Dendritic cell treated with granulocyte-macrophage colony-stimulating factor and Interleukin-4, amounts not matched to agents 40 ng/mL and 50 ng/mL, for 4 days (primary cell): ENCODE measurements around the gene CGB8.
A peak's percentile ranks its signal among the peaks of the same experiment; 100 is the strongest.
"Not testable (repeated sequence)": the region's sequence is repeated elsewhere in the genome, so short reads cannot be mapped to it uniquely, and the experiment has no call there.

Experiments
- H3K27ac Mint-ChIP-seq: one replicate; pipeline ENCODE4 v1.8.0; 2022; ENCODE audit warnings: mild to moderate bottlenecking, mixed read lengths
- H3K27me3 Mint-ChIP-seq: one replicate; pipeline ENCODE4 v1.8.0; 2022; ENCODE audit warnings: mild to moderate bottlenecking, mixed read lengths
- H3K36me3 Mint-ChIP-seq: one replicate; pipeline ENCODE4 v1.8.0; 2022; ENCODE audit warnings: low read depth, mixed read lengths
- H3K4me1 Mint-ChIP-seq: one replicate; pipeline ENCODE4 v1.8.0; 2022; ENCODE audit warnings: low read depth, mixed read lengths
- H3K4me3 Mint-ChIP-seq: one replicate; pipeline ENCODE4 v1.8.0; 2022; ENCODE audit warnings: mild to moderate bottlenecking, moderate library complexity, mixed read lengths
- H3K9me3 Mint-ChIP-seq: one replicate; pipeline ENCODE4 v1.8.0; 2022; ENCODE audit warnings: mixed read lengths
- intact Hi-C: fragments of 100-400 bp; cut with micrococcal nuclease; formaldehyde crosslinking; loops from one replicate; pipeline ENCODE4 v1.15.0; 2022

Gene CGB8

DNA sequence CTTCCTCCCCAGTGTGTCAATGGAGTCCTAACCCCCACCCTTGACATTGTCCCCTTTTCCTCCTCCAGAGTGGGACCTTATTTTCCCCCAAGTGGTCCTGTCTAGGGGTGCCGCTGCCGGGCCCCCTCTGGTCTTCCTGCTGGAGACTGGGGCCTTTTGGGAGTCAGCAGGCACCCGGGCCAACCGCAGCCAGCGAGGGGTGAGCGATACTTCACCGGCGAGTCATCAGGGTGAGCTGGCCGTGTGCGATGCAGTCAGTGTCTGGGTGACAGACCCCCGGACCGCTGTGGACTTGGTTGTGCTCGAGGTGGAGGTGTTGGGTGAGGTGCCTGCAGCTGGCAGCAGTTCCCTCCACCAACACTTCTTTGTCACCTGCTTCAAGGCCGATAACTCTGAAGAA is 19.2 kb downstream of the CGB8 start:
- intact Hi-C loops, H3K4me3 Mint-ChIP-seq, H3K4me1 Mint-ChIP-seq: not testable (repeated sequence)

DNA sequence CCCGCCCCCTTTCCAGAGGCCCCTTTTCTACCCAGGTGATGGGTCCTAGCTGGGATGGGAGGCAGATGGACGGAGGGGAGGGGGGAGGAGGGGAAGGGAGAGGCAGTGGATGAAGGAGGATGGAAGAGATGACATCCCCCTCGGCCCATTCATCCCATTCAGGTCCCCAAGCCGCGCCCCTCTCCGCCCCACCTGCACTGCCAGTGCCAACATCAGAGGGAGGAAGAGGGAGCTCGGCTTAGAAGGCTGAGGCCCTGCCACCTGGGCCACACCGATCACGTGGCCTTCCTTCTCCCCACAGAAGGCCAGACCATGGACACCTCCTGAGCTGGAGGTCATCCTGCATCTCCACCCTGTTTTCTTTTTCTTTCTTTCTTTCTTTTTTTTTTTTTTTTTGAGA is 20.2 kb downstream of the CGB8 start:
- H3K4me3 Mint-ChIP-seq, H3K36me3 Mint-ChIP-seq, H3K9me3 Mint-ChIP-seq, H3K27ac Mint-ChIP-seq, H3K4me1 Mint-ChIP-seq, intact Hi-C loops: not testable (repeated sequence)
- H3K27me3 Mint-ChIP-seq, result peaks cover 27% of the 10 kb centered on the region

More for the DNA sequence above, 19.2 kb downstream of the CGB8 start:
- H3K27ac Mint-ChIP-seq, H3K9me3 Mint-ChIP-seq, H3K36me3 Mint-ChIP-seq: not testable (repeated sequence)
- H3K27me3 Mint-ChIP-seq, result peaks cover 27% of the 10 kb centered on the region

- H3K9me3 Mint-ChIP-seq, H3K36me3 Mint-ChIP-seq, H3K4me1 Mint-ChIP-seq, H3K4me3 Mint-ChIP-seq, intact Hi-C loops, H3K27ac Mint-ChIP-seq: not testable (repeated sequence)
- H3K27me3 Mint-ChIP-seq, result peaks cover 24% of the 10 kb centered on the region
Measured at GRCh38 chr19:49025599-49025998, 23.3 kb downstream of the CGB8 start.

GRCh38 chr19:49025088-49025487 is 23.8 kb downstream of the CGB8 start:
- H3K4me1 Mint-ChIP-seq, intact Hi-C loops, H3K4me3 Mint-ChIP-seq, H3K36me3 Mint-ChIP-seq, H3K27ac Mint-ChIP-seq, H3K9me3 Mint-ChIP-seq: not testable (repeated sequence)
- peaks cover 25% of the 10 kb centered on the region for H3K27me3 Mint-ChIP-seq

DNA sequence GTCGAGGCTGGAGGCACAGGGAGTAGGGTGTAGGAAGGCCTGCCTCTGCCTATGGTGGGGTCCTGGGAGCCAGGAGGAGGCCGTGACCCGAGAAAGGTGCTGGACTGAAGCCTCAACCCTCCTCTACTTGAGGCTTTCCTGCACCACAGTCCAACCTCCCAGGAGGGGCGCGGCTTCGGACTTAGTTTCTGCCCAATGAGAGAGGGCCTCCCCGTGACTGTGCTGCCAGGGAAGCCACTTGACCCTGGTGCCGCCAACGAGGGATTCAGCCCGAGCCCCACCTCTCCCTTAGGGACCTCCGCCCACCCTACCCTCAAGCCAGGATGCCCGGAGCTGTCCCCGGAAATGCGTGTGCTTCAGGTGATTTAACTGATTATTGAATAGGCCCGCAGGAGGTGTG is 24.7 kb downstream of the CGB8 start, which contains the start of gene CGB3:
CGB3 (minus strand) TSS at position 101 of the 400 bp plus-strand sequence. CDS start 362 bp downstream, outside the sequence.
- intact Hi-C loops, H3K36me3 Mint-ChIP-seq, H3K9me3 Mint-ChIP-seq, H3K4me3 Mint-ChIP-seq, H3K27ac Mint-ChIP-seq: not testable (repeated sequence)
- Mint-ChIP-seq H3K4me1 (peaks cover 10% of the 10 kb centered on the region), H3K27me3 (peaks cover 28% of the 10 kb centered on the region)

DNA sequence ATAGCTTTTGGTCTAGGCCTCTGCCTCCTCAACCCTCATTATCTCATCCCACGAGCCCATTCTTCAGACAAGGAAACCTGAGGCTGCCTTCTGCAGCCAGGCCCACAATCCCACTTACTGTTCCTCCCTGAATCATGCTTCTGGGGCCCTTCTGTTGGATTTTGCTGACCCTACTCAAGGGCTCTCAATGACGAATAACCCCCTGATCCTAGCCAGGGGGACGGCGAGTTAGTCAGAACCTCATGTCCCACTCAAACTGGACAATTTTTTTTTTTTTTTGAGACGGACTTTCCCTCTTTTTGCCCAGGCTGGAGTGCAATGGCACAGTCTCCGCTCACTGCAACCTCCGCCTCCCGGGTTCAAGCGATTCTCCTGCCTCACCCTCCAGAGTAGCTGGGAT is 26.8 kb downstream of the CGB8 start:
- peaks cover 19% of the 10 kb centered on the region for H3K4me1 Mint-ChIP-seq
- no peak overlapping the region for H3K27ac Mint-ChIP-seq

DNA sequence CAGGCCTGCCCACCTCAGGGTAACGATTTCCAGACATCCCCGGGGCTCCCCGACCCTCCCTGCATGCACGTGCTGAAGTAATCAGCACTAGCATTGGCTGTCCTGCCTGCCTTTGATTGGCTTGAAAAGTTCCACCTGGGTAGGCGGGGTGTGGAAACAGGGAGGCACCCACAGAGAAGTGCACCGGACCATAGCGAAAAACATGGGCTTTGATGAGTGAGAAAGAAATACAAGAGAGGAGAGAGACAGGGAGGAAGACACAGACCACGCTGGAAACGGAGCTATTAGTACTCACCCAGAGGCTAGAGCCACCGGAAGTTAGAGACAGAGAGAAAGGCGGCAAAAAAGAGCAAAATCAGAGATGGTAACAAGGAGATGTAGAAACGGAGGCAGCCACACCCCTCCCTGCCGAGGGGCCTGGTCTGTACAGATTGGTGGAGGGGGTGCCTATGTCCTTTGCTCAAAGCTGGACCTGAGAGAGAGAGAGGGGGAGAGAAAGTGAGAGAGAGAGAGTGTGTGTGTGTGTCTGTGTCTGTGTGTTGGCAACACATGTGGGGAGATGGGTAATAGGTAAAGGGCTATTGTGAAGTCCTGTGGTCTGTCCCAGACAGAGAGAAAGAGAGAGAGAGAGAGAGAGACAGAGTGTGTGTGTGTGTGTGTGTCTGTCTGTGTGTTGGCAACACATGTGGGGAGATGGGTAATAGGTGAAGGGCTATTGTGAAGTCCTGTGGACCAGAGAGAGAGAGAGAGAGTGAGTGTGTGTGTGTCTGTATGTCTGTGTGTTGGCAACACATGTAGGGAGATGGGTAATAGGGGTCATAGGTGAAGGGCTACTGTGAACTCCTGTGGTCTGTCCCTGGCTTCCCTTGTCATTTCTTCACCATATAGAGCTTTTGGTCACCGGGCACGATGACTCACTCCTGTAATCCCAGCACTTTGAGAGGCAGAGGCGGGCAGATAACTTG is 27.7 kb downstream of the CGB8 start:
- H3K4me1 Mint-ChIP-seq, result peaks cover 19% of the 10 kb centered on the region
- H3K27ac Mint-ChIP-seq, result no peak overlapping the region

More for the DNA sequence above, 26.8 kb downstream of the CGB8 start:
- peaks cover 45% of the 10 kb centered on the region for H3K27me3 Mint-ChIP-seq
- intact Hi-C loops, result no loop called here
- no peak overlapping the region for H3K4me3 Mint-ChIP-seq
- no peaks in the 10 kb centered on the region for H3K9me3 Mint-ChIP-seq
- H3K36me3 Mint-ChIP-seq, result no peaks in the 10 kb centered on the region

GRCh38 chr19:49020342-49020741 is 28.6 kb downstream of the CGB8 start:
- H3K27me3 Mint-ChIP-seq, result peaks cover 48% of the 10 kb centered on the region
- intact Hi-C loops, result no loop called here
- H3K27ac Mint-ChIP-seq, result no peak overlapping the region
- no peak overlapping the region for H3K4me3 Mint-ChIP-seq
- no peaks in the 10 kb centered on the region for H3K9me3 Mint-ChIP-seq
- peaks cover 16% of the 10 kb centered on the region for H3K36me3 Mint-ChIP-seq
- H3K4me1 Mint-ChIP-seq, result peaks cover 19% of the 10 kb centered on the region

More for the DNA sequence above, 27.7 kb downstream of the CGB8 start:
- Mint-ChIP-seq H3K4me3 (no peak overlapping the region), H3K27me3 (peaks cover 48% of the 10 kb centered on the region), H3K9me3 (no peaks in the 10 kb centered on the region), H3K36me3 (peaks cover 7% of the 10 kb centered on the region)
- intact Hi-C loops, result no loop called here

GRCh38 chr19:49019242-49019932 is 29.5 kb downstream of the CGB8 start:
- Mint-ChIP-seq H3K27me3 (peaks cover 48% of the 10 kb centered on the region), H3K9me3 (no peaks in the 10 kb centered on the region), H3K4me1 (peaks cover 19% of the 10 kb centered on the region), H3K36me3 (peaks cover 26% of the 10 kb centered on the region), H3K27ac (peak overlapping the region; percentile 35), H3K4me3 (peak overlapping the region; percentile 81)
- intact Hi-C loops, result no loop called here

DNA sequence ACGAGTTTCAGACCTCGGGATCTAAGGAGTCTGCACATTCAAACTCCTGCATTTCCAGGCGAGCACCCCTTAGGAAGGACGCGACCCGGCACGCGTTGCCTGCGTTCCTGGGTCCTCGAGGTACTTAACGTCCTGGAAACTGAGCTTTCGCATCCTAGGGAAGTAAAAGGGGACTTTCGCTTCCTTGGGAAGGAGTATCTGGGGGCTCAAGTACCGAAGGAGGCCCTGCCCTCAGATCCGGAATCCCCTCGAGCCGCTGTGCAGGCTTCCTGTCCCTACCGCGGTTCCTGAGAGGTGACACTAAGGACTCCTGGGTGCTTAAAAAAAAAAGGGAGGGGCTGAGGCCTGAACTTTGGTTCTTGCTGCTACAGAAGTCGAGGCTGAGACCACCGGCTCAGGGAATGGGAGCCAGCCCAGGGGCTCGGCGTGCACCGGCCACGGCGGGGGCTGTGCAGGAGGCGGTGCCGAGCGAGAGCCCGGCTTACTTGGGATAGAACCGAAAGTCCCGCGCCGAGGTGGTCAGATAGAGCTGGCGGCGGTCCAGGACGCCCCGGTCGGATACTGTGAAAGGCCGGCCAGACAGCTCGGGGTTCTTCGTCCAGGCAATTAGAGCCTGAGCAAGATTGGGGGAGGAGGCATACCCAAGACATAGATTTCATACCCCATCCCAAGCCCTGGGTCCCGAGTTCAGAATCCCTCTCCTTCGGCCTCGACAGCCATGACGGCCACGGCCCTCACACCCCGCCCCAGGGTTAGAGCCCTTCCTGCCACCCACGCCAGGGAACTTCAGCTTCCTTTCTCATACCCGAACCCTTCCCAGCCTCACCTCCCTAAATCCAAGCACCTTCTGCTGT is 30.3 kb downstream of the CGB8 start:
- peak overlapping the region; percentile 35 for H3K27ac Mint-ChIP-seq
- H3K27me3 Mint-ChIP-seq, result peaks cover 48% of the 10 kb centered on the region
- peaks cover 19% of the 10 kb centered on the region for H3K4me1 Mint-ChIP-seq
- intact Hi-C loops, H3K9me3 Mint-ChIP-seq: not testable (repeated sequence)
- H3K4me3 Mint-ChIP-seq, result peak overlapping the region; percentile 81
- H3K36me3 Mint-ChIP-seq, result peaks cover 33% of the 10 kb centered on the region

- peak overlapping the region; percentile 81 for H3K4me3 Mint-ChIP-seq
- H3K27ac Mint-ChIP-seq, result no peak overlapping the region
- intact Hi-C loops, result no loop called here
- no peaks in the 10 kb centered on the region for H3K9me3 Mint-ChIP-seq
- peaks cover 48% of the 10 kb centered on the region for H3K27me3 Mint-ChIP-seq
- H3K36me3 Mint-ChIP-seq, result peaks cover 42% of the 10 kb centered on the region
- H3K4me1 Mint-ChIP-seq, result peaks cover 19% of the 10 kb centered on the region
Measured at GRCh38 chr19:49017666-49018351, 31.1 kb downstream of the CGB8 start.

DNA sequence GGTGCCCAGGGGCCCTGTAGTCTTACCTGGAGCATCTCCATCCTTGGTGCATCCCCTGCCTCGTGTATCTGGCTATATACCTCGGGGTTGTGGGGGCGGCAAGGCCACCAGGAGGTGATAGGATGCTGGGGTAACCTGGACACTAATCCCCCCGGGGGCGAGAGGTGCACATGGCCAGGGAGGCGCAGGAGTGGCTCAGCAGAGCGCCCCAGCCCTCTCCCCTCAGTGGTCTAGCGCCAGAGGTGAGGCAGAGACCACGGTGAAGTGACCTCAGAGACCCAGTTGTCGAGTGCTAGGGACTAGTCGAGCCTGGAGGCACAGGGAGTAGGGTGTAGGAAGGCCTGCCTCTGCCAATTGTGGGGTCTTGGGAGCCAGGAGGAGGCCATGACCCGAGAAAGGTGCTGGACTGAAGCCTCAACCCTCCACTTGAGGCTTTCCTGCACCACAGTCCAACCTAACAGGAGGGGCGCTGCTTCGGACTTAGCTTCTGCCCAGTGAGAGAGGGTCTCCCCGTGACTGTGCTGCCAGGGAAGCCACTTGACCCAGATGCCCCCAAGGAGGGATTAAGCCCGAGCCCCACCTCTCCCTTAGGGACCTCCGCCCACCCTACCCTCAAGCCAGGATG is 31.8 kb downstream of the CGB8 start, which contains the start of gene LHB:
LHB (minus strand) TSS at position 51 of the 625 bp plus-strand sequence; CDS start at position 41, 10 bp downstream.
- peaks cover 48% of the 10 kb centered on the region for H3K36me3 Mint-ChIP-seq
- H3K27me3 Mint-ChIP-seq, result peaks cover 48% of the 10 kb centered on the region
- peaks cover 19% of the 10 kb centered on the region for H3K4me1 Mint-ChIP-seq
- peak within 1 kb of the TSS; percentile 81 for H3K4me3 Mint-ChIP-seq
- no peaks in the 10 kb centered on the region for H3K9me3 Mint-ChIP-seq
- intact Hi-C loops, result no loop called here
- H3K27ac Mint-ChIP-seq, result no peak within 1 kb of the TSS
